AG09319 (cell line): ENCODE results near the gene MARK2.

ENCODE experiments used
- DNase-seq: peaks from one replicate; pipeline ENCODE4 v3.0.0-alpha.2; 2010; ENCODE audit warnings: low read depth; ENCODE audit errors: extremely low read depth
- CTCF ChIP-seq: IDR thresholded peaks from 2 replicates; pipeline ENCODE4 v1.5.1; 2011; ENCODE audit warnings: low read depth, mild to moderate bottlenecking, inconsistent platforms, low read length, moderate library complexity

The MARK2 gene

GRCh38 chr11:63869171-63869591, 30.3 kb downstream of the MARK2 start:
- no peak for DNase-seq

GRCh38 chr11:63869683-63870082, 30.8 kb downstream of the MARK2 start:
- DNase-seq: no peak
- TF ChIP-seq CTCF: no peak

More at GRCh38 chr11:63869171-63869591, 30.3 kb downstream of the MARK2 start:
- no peak for TF ChIP-seq CTCF

GRCh38 chr11:63870351-63871140, 31.6 kb downstream of the MARK2 start:
- TF ChIP-seq CTCF: no peak
- DNase-seq: no peak

- TF ChIP-seq CTCF: peak; percentile 44
- DNase-seq: peak; percentile 70
Observed at GRCh38 chr11:63871962-63872799, 33.3 kb downstream of the MARK2 start.

DNA sequence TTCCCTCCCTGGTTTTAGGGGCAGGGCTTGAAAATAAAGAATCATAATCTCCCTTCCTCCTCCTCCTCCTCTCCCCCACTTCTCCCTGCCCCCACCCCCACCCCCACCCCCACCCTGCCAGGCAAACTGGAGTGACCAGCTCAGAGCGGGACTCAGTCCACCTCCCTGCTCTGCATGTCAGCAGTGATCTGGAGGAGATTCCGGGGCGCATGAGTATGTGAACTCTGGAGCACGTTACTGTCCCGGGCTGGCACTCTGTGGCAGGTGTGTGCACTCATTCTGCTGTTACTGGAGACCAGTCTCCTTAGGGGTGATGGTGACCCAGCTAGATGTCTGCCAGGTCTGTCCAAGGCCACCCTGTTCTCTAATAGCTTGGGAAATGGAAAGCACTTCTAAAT, 33.9 kb downstream of the MARK2 start:
- no peak for TF ChIP-seq CTCF
- no peak for DNase-seq

DNA sequence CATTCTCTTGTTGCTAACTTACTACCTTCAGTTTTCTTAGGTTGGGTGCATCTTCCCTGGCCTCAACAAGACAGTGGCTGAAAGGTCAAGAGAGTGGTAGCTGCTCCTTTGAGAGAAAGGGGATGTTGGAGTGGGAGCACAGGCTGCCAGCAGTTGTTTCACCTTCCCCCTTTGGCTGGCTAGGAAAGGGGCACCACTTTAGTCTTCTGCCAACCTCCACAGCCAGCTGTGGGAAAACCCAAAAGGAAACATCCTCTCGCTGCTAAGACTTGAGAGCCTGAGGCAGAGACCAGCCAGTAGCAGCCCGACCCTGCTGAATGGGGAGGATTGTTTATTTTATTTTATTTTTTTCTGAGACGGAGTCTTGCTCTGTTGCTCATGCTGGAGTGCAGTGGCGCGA, 34.4 kb downstream of the MARK2 start:
- DNase-seq: no peak
- TF ChIP-seq CTCF: no peak

DNA sequence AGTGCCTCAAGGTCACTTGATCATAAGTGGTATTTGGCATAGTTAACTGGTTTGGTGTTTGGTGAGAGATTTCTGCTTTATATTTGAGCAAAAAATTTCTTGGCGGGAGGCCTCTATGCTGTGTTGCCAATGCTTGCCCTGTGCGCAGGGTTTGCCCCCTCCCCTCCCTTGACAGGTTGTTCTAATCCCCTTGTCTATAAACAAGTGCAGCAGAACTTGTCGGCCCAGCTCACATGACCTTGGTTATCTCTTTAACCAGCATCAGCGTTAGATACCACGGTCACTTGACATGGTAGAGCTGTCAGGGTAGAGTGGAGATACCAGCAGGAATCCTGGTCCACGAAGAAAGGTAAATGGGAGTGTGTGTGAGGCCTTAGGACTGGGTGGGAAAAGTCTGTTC, 35.6 kb downstream of the MARK2 start:
- TF ChIP-seq CTCF: no peak
- DNase-seq: no peak
